ENCODE results near the gene CKM. TPM values are rescaled to one million over a fixed set of nuclear protein-coding genes. Genes with fewer than 3 reads are reported as not detected.

Gene CKM
- total and polyA plus RNA-seq, 10 of the 15 experiments (the other 5 are each of a cell fraction or from before 2014, with no cell fraction given): 0.08 to 0.14 (median 0.13) TPM; not detected in 5

Other genes starting within 250 kb of the CKM start
Only the 7 nearest of the 17 such genes appear.
- gene EXOC3L2, start 77.5 kb downstream of the CKM start, total RNA-seq (2014; rRNA removed): not detected in 2 replicates
- not detected in 2 replicates for gene EXOC3L2, start 77.5 kb downstream of the CKM start, total RNA-seq (2014; rRNA removed; fragmentation: Illumina TruSeq; extraction: Trizol)
- 0.08 TPM in 1 of 2 replicates, not detected in the other for gene EXOC3L2, start 77.5 kb downstream of the CKM start, total RNA-seq (2021)
- not detected in 2 replicates for gene EXOC3L2, start 77.5 kb downstream of the CKM start, polyA plus RNA-seq (2011; rRNA removed)
- not detected in 2 replicates for gene EXOC3L2, start 77.5 kb downstream of the CKM start, polyA plus RNA-seq (2014; fragmentation: Illumina TruSeq; extraction: Trizol)
- not detected for gene EXOC3L2, start 77.5 kb downstream of the CKM start, polyA plus RNA-seq (2014; fragmentation: Nextera tagmentation; extraction: Ambion mirVana)
- not detected in 2 replicates for gene EXOC3L2, start 77.5 kb downstream of the CKM start, polyA plus RNA-seq (2014; rRNA removed)
- not detected for gene EXOC3L2, start 77.5 kb downstream of the CKM start, polyA plus RNA-seq (2016; fragmentation: Nextera tagmentation; extraction: Ambion mirVana)
- gene MARK4, start 71.6 kb downstream of the CKM start, total RNA-seq (2014; rRNA removed): 4.5 and 6.4 TPM in 2 replicates
- gene MARK4, start 71.6 kb downstream of the CKM start, total RNA-seq (2014; rRNA removed; fragmentation: Illumina TruSeq; extraction: Trizol): 3.7 and 3.8 TPM in 2 replicates
- gene MARK4, start 71.6 kb downstream of the CKM start, total RNA-seq (2021): 20.4 and 24.3 TPM in 2 replicates
- gene MARK4, start 71.6 kb downstream of the CKM start, polyA plus RNA-seq (2011; rRNA removed): 6.6 TPM in 2 replicates
- gene MARK4, start 71.6 kb downstream of the CKM start, polyA plus RNA-seq (2014; fragmentation: Illumina TruSeq; extraction: Trizol): 7.8 and 16.9 TPM in 2 replicates
- under 1 TPM; 0.66 TPM for gene MARK4, start 71.6 kb downstream of the CKM start, polyA plus RNA-seq (2014; fragmentation: Nextera tagmentation; extraction: Ambion mirVana)
- gene MARK4, start 71.6 kb downstream of the CKM start, polyA plus RNA-seq (2014; rRNA removed): 10.5 and 12.1 TPM in 2 replicates
- 1 to 10 TPM; 2.0 to 2.7 TPM for gene MARK4, start 71.6 kb downstream of the CKM start, polyA plus RNA-seq (2016; fragmentation: Nextera tagmentation; extraction: Ambion mirVana)
- 0.28 TPM in 1 of 2 replicates, not detected in the other for gene KLC3, start 17.9 kb upstream of the CKM start, total RNA-seq (2014; rRNA removed)
- gene KLC3, start 17.9 kb upstream of the CKM start, total RNA-seq (2014; rRNA removed; fragmentation: Illumina TruSeq; extraction: Trizol): not detected in 2 replicates
- gene KLC3, start 17.9 kb upstream of the CKM start, total RNA-seq (2021): 0.33 and 0.37 TPM in 2 replicates
- not detected in 2 replicates for gene KLC3, start 17.9 kb upstream of the CKM start, polyA plus RNA-seq (2011; rRNA removed)
- 0.03 TPM in 1 of 2 replicates, not detected in the other for gene KLC3, start 17.9 kb upstream of the CKM start, polyA plus RNA-seq (2014; fragmentation: Illumina TruSeq; extraction: Trizol)
- not detected for gene KLC3, start 17.9 kb upstream of the CKM start, polyA plus RNA-seq (2014; fragmentation: Nextera tagmentation; extraction: Ambion mirVana)
- 0.15 and 0.38 TPM in 2 replicates for gene KLC3, start 17.9 kb upstream of the CKM start, polyA plus RNA-seq (2014; rRNA removed)
- under 1 TPM in 1 of 2 experiments, not detected in 1; 0.21 TPM for gene KLC3, start 17.9 kb upstream of the CKM start, polyA plus RNA-seq (2016; fragmentation: Nextera tagmentation; extraction: Ambion mirVana)
- 16.9 and 18.8 TPM in 2 replicates for gene ERCC2, start 47.7 kb upstream of the CKM start, total RNA-seq (2014; rRNA removed)
- 7.5 and 7.7 TPM in 2 replicates for gene ERCC2, start 47.7 kb upstream of the CKM start, total RNA-seq (2014; rRNA removed; fragmentation: Illumina TruSeq; extraction: Trizol)
- 38.7 and 40.1 TPM in 2 replicates for gene ERCC2, start 47.7 kb upstream of the CKM start, total RNA-seq (2021)
- 7.4 and 27.2 TPM in 2 replicates for gene ERCC2, start 47.7 kb upstream of the CKM start, polyA plus RNA-seq (2011; rRNA removed)
- 7.6 and 20.5 TPM in 2 replicates for gene ERCC2, start 47.7 kb upstream of the CKM start, polyA plus RNA-seq (2014; fragmentation: Illumina TruSeq; extraction: Trizol)
- gene ERCC2, start 47.7 kb upstream of the CKM start, polyA plus RNA-seq (2014; fragmentation: Nextera tagmentation; extraction: Ambion mirVana): 1 to 10 TPM; 1.3 to 2.4 TPM
- gene ERCC2, start 47.7 kb upstream of the CKM start, polyA plus RNA-seq (2014; rRNA removed): 20.6 and 24.9 TPM in 2 replicates
- 10 to 100 TPM in 1 of 2 experiments, 1 to 10 TPM in 1; 9.8 to 12.5 TPM for gene ERCC2, start 47.7 kb upstream of the CKM start, polyA plus RNA-seq (2016; fragmentation: Nextera tagmentation; extraction: Ambion mirVana)
- 1.8 and 2.5 TPM in 2 replicates for gene PPP1R13L, start 82.2 kb upstream of the CKM start, total RNA-seq (2014; rRNA removed)
- 1.2 and 1.3 TPM in 2 replicates for gene PPP1R13L, start 82.2 kb upstream of the CKM start, total RNA-seq (2014; rRNA removed; fragmentation: Illumina TruSeq; extraction: Trizol)
- gene PPP1R13L, start 82.2 kb upstream of the CKM start, total RNA-seq (2021): 10.0 and 11.0 TPM in 2 replicates
- gene PPP1R13L, start 82.2 kb upstream of the CKM start, polyA plus RNA-seq (2011; rRNA removed): 2.3 and 2.4 TPM in 2 replicates
- gene PPP1R13L, start 82.2 kb upstream of the CKM start, polyA plus RNA-seq (2014; fragmentation: Illumina TruSeq; extraction: Trizol): 3.0 and 3.3 TPM in 2 replicates
- gene PPP1R13L, start 82.2 kb upstream of the CKM start, polyA plus RNA-seq (2014; fragmentation: Nextera tagmentation; extraction: Ambion mirVana): 1 to 10 TPM in 1 of 2 experiments, under 1 TPM in 1; 0.40 to 1.9 TPM
- 4.4 and 4.7 TPM in 2 replicates for gene PPP1R13L, start 82.2 kb upstream of the CKM start, polyA plus RNA-seq (2014; rRNA removed)
- gene PPP1R13L, start 82.2 kb upstream of the CKM start, polyA plus RNA-seq (2016; fragmentation: Nextera tagmentation; extraction: Ambion mirVana): 1 to 10 TPM; 2.4 to 2.6 TPM
- gene POLR1G, start 83.8 kb upstream of the CKM start, total RNA-seq (2014; rRNA removed): 18.4 and 30.9 TPM in 2 replicates
- gene POLR1G, start 83.8 kb upstream of the CKM start, total RNA-seq (2014; rRNA removed; fragmentation: Illumina TruSeq; extraction: Trizol): 19.5 and 23.2 TPM in 2 replicates
- gene POLR1G, start 83.8 kb upstream of the CKM start, total RNA-seq (2021): 18.8 TPM in 2 replicates
- 3.1 and 5.0 TPM in 2 replicates for gene POLR1G, start 83.8 kb upstream of the CKM start, polyA plus RNA-seq (2011; rRNA removed)
- 13.3 and 22.1 TPM in 2 replicates for gene POLR1G, start 83.8 kb upstream of the CKM start, polyA plus RNA-seq (2014; fragmentation: Illumina TruSeq; extraction: Trizol)
- 1 to 10 TPM; 2.0 to 5.4 TPM for gene POLR1G, start 83.8 kb upstream of the CKM start, polyA plus RNA-seq (2014; fragmentation: Nextera tagmentation; extraction: Ambion mirVana)
- 17.4 and 24.4 TPM in 2 replicates for gene POLR1G, start 83.8 kb upstream of the CKM start, polyA plus RNA-seq (2014; rRNA removed)
- gene POLR1G, start 83.8 kb upstream of the CKM start, polyA plus RNA-seq (2016; fragmentation: Nextera tagmentation; extraction: Ambion mirVana): 10 to 100 TPM; 23.2 to 24.3 TPM
- 74.7 and 82.6 TPM in 2 replicates for gene ERCC1, start 101.0 kb upstream of the CKM start, total RNA-seq (2014; rRNA removed)
- 45.4 and 57.2 TPM in 2 replicates for gene ERCC1, start 101.0 kb upstream of the CKM start, total RNA-seq (2014; rRNA removed; fragmentation: Illumina TruSeq; extraction: Trizol)
- gene ERCC1, start 101.0 kb upstream of the CKM start, total RNA-seq (2021): 70.1 and 75.3 TPM in 2 replicates
- gene ERCC1, start 101.0 kb upstream of the CKM start, polyA plus RNA-seq (2011; rRNA removed): 36.8 and 65.0 TPM in 2 replicates
- gene ERCC1, start 101.0 kb upstream of the CKM start, polyA plus RNA-seq (2014; fragmentation: Illumina TruSeq; extraction: Trizol): 23.1 and 52.0 TPM in 2 replicates
- gene ERCC1, start 101.0 kb upstream of the CKM start, polyA plus RNA-seq (2014; fragmentation: Nextera tagmentation; extraction: Ambion mirVana): 10 to 100 TPM; 14.7 to 36.8 TPM
- gene ERCC1, start 101.0 kb upstream of the CKM start, polyA plus RNA-seq (2014; rRNA removed): 104 and 113 TPM in 2 replicates
- 10 to 100 TPM; 54.2 to 66.8 TPM for gene ERCC1, start 101.0 kb upstream of the CKM start, polyA plus RNA-seq (2016; fragmentation: Nextera tagmentation; extraction: Ambion mirVana)